NCI-H187 treated with DMSO at 0.1 percent for 48 hours (cell line): ENCODE results near the gene CCL16.
"Not testable (repeated sequence)": the region's sequence is repeated elsewhere in the genome, so short reads cannot be mapped to it uniquely, and the experiment has no call there.

Source experiments
- DNase-seq: peaks from one replicate; lab custom pipeline; 2025; lab: John Stamatoyannopoulos, UW

Gene CCL16

DNA sequence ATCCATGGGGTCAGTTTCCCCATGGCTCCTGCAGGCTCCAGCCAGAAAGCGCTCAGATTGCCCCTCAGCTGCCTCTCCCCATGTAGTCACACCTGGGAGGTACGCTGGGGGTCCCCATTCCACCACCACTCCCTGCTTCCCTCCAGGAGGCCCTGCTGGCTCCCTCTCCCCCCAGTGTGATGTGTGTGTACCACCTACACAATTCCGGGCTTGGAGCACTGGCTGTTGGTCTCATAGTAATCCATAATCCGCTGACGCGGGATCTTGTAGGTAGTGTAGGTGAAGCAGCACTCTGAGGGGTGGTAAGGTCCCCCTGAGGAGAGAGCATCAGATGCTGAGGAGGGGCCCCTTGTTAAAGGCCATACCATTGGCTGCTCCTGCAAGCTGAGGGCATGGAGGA is 2.8 kb upstream of the CCL16 start:
- DNase-seq, result no peak

DNA sequence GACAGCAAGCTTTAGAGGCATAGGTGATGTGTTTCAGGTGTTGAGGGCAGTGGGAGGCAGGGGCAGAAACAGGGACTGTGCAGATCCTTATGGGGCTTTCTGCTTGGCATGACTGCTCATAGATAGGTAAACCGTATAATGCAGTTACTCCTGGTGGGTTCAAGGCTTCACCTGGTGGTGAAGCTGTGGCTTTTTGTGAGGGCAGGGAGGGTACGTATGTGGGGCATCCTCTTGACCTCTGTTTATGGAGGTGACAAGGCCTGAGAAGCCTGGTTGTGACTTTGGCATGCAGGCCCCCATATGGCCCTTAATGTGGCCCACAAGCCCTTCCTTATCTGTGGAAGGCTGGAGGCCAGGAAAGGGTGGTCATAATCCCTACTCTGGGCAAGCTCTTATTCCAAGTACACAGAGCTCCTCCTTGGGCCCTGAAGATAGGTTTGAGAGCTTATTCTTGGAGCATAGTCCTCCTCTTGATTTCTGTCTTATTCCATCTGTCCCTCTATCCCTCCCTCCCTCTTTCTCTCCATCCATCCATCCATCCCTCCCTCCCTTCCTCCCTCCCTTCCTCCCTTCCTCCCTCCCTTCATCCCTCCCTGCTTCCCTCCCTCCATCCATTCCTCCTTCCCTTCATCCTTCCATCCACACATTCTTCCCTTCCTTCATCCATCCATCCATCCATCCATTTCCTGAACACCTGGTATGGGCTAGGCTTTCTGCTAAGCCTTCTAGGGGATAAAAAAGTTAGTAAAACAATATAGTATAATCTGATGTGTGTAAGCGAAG is 1.3 kb upstream of the CCL16 start:
- DNase-seq, result no peak

DNA sequence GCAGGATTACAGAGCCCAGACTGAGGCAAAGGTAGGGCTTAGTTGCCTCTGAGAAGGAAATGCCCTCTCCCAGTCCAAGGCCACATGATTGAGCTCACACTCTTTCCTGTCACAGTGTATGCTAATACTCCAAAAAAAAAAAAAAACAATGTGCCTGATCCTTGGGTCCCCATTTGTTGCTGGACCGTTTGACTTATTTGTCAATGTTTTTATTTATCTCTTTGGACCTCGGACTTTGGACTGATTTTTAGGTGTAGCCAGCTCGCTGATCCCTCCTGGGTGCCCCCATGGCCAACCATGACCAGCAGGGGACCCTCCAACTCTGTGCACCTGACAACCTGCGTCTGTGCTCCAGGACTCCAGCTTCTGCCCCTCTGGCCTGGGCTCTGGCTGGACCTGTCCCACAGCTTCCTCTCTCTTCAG is 622 bp upstream of the CCL16 start:
- DNase-seq, result no peak

DNA sequence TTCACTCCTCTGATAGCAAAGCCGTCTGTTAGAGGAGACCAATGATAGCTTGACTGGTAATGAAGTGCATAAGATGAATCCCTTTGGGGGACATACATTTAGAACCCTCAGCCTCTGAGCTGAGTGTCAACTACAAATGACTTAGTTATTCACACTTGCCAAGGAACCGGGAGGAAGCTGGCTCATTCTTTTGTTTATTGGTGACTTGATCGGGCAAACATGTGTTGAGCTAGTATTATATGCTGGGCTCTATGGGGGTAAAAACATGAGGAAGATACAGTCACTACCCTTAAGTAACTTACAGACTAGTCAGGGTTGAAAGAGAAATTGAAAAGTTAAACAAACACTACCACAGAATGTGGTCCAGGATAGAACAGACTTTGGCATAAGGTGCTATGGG is 3.0 kb downstream of the CCL16 start:
- DNase-seq, result no peak

DNA sequence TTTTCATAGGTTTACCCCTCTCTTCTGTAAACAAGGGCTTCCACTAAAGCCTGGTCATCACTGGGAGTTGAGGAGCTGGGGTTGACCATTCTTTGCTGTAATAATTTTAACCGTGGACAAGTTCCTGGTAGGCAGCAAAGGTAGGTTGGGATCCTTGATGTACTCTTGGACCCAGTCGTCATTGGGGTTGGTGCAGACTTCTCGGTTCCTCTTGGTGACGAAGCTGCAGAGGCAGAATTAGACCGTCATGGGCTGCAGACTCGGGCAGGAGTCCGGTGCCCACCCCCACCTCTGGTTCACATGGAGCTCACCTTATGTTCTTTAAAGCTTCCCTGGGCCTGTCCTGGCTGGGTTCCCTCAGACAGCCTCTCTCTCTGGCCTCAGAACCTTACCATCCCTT is 3.8 kb downstream of the CCL16 start:
- DNase-seq, result no peak

DNA sequence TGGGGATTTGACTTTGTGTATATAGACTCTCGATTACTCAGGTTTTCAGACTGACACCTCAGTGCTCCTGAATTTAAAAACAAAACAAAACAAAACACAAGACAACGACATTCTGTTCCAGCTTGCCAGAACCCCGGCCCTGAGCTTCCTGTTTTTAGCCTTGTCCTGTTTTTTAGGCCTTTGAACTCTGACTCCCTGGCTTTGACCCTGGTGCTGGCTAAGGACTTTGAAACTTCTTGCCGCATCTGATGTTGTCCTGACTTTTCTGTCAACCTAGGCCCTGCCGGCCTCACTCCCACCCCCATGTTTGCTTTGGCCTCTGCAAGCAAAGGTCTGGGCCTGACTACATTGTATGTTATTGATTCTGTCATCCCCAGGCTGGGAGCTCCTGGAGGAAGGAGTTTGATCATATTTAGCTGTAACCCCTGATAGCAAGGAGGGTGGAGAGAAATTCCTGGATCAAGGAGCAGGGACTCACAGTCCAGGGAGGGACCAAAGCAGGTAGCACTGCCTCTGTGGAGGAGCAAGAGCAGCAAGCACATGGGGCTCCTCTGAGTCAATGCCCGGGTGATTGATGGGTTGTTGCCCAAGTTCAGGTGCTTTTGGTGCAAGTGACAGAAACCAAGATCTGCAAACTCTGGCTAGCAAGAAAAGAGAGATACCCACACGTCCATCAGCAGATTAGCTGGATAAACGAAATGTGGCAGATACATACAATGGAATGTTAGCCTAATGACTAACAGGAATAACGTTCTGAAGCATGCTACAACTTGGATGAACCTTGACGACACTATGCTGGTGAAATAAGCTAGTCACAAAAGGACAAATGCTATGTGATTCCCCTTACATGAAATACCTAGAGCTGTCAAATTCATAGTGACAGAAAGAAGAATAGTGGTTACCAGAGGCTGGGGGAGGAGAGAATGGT is 7.7 kb downstream of the CCL16 start:
- DNase-seq, result no peak

DNA sequence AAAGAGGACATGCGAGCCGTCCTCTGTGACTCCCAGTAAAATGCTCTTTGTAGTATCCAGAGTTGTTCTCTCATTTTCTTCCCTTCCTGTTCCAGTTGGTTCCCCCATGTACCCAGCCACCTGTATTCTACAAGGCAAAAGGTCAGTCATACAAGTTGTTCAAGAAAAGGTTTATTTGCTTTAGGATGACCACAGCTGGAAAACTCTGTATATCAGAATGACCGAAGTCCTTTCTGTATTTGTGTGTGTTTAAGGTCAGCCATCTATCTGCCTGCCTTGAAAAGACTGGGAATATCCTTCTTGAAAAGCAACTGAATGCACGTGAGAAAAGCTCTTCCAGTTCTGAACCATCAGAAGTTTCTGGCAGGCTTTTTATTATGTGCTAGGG is 8.4 kb downstream of the CCL16 start:
- DNase-seq, result no peak

DNA sequence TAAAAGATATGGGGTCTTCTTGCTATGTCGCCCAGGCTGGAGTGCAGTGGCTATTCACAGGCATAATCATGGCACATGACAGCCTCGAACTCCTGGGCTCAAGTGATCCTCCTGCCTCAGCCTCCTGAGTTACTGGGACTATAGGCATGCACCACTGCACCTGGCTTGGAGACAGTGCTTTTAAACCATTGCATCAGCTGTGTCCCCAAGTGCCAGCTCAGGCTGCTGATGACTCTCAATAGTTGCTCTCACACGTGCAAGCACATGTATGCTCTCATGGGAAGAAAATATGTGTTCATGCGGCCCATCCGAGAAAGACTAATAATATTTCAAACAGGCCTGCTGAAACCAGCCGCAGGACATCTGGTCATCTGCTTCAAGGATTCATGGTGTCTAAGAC is 8.8 kb downstream of the CCL16 start:
- no peak for DNase-seq

DNA sequence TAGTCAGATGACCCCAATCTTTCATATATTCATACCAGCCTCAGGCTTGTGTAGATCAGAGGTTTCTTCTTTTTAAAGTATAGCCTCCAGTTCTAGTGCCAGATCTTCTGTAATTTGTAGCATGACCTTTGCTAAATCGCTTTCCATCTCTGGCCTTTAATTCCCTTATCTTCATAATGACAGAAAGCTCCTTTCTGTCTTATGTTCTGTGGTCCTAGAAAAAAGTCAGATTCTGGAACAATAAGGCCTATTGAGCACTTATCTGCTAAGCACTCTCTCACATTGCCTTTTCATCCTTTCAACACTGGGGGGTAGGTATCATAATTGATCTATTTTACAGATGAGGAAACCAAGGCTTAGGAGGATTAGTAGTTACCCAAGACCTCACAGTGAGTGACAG is 9.2 kb downstream of the CCL16 start:
- DNase-seq, result no peak

DNA sequence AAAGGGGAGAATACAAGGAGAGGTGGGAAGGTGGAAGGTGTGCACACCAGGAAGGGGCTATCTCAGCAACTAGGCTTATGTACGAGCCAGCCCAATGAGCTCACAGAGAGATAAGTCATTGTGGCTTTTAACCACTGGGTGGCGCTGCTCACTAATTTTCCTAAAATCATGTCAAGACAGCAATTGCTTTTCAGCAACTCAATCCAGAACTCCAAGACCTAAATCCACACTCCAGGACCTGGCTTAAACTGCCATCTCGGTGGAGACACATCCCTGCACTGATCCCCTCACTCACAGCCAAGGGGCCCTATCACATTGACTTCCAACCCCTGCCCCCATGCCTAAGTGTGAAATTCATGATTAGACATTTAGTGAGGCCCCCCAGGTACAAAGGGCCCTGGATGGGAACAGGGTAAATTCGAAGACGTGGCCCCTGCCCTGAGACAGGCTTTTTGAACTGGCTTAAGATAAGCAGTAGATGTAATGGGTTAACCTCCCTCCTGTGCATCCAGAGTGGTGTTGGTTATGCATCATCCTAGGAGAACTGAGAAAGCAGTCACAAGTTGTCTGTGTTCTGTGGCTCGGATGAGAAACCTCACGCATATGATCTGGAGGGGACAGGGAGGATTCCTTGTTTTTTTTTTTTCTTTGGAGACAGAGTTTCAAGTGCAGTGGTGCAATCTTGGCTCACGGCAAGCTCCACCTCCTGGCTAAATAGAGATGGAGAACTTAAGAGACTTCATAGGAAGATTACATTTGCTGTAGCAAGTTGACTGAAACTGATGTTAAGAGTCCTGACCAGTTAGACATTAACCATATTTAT is 11.5 kb downstream of the CCL16 start:
- DNase-seq, result no peak

DNA sequence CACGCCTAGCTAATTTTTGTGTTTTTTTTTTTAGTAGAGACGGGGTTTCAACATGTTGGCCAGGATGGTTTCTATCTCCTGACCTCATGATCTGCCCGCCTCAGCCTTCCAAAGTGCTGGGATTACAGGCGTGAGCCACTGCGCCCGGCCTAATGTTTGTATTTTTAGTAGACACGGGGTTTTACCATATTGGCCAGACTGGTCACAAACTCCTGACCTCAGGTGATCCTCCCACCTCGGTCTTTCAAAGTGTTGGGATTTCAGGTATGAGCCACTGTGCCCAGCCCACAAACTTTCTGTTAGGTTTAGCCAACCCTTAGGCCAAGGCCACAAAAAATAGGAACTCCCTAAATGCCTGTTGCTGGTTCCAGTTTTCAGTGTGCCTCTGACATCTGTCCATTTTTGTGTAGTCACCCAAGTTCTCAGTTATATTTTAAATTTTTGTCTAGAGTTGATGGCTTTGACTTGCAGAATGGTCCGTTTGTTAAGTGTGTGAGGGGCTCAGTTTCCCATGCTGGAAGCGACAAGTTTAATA is 12.7 kb downstream of the CCL16 start:
- no peak for DNase-seq

DNA sequence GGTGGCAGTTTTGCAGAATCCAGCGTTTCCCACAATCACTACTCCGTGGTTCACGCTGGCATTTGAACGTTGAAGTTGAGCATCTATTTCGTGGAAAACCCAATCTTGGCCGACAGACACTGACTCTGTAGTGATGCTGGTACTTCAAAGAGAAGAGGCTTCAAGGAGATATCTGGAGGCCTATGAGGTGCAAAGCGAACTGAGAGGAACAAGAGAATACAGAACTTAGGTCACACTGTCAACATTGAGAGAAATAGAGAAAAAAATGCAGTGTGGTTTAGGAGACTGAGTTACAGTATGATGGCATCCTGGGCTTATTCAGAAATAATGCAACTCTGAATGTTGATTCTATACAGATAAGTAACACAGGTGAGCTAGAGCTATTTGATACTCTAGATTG is 16.0 kb downstream of the CCL16 start:
- no peak for DNase-seq

DNA sequence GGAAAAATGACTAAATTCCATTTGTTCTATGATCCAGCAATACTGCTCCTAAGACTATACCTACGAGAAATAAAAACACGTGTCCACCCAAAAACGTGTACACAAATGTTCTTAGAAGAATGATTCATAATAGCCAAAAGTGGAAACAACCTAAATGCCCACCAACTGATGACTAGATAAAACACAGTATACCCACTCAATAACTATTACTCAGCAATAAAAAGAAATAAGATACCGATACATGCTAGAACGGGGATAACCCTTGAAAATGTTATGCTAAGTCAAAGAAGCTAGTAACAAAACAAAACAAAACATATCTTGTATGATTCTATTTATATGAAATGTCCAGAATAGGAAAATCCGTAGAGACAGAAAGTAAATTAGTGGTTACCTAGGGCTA is 17.6 kb downstream of the CCL16 start:
- no peak for DNase-seq

DNA sequence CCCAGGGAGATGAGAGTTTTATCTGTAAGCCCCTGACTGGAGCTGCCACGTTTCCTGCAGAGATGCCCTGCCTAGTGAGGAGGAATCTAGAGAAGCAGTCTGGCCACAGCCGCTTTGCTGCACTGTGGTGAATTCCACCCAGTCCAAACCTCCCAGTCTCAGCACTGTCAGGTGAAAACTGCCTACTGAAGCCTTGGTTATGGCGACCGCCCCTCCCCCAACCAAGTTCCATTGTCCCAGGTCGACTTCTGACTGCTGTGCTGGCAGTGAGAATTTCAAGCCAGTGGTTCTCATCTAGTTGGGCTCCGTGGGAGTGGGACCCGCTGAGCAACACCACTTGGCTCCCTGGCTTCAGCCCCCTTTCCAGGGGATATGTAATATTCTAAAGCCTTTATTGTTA is 27.6 kb downstream of the CCL16 start:
- DNase-seq, result no peak

DNA sequence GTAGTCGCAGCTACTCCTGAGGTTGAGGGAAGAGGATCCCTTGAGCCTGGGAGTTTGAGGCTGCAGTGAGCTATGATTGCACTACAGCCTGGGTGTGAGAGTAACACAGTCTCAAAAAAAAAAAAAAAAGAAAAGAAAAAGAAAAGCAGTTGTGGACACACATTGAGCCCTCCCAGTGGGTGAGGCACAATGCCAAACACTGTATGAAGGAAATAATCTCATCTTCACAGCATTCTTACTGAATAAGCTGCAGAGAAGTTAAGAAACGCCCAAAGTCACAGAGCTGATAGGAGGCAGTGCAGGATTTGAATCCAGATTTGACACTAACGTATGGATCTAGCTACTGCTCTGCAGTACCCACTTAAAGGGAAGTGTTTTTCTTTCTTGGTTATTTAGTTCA is 31.9 kb downstream of the CCL16 start:
- DNase-seq, result no peak

DNA sequence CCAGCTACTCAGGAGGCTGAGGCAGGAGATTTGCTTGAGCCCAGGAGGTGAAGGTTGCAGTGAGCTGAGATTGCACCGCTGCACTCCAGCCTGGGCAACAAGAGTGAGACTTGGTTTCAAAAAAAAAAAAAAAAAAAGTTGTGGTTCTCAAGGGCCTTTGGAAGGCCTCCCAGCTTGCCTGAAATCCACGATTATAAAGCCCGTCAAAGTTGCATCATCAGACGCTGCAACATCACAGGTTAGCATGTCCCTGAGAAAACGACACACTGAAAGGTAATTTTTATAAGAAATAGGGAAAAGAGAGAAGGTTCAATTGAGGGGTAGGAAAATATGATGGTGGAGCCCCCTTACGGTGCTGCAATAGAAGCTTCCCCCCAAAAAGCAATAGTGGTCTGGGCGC is 33.2 kb downstream of the CCL16 start:
- no peak for DNase-seq

DNA sequence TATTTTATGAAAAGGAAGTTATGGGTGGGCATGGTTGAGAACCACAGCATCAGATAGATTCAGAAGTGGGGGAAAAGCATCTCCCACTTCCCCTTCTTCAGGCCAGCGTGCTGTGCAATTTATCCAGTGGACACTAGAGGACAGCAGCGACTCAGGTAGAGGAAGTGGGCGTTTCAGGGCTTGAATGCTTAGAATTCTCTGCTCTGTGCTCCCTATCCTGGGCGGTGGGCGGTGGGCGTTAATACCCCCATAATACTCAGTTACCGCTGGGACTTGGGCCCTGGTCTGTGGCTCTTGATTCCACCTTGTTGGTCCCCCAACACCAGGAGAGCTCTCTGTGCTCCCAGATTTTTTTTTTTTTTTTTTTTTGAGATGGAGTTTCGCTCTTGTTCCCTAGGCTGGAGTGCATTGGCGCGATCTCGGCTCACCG is 34.1 kb downstream of the CCL16 start:
- DNase-seq, result no peak

DNA sequence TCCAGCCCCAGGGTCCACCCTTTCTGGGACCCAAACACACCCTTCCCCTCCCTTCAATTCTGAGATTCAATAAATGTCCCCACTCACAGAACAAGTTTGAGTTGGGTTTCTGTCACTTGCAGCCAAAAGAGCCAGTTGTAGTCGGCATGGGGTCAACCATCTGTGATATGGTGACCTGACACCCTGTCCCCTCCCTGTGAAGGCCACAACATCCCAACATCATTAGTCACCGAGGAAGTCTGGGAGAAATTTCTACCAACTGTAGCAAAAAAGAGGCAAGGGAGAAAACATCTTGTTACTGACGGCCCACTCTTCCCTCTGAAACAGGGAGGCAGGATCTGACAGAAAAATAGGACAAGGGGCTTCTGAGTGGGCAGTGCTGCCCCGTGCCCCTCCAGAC is 37.1 kb downstream of the CCL16 start:
- DNase-seq, result no peak

DNA sequence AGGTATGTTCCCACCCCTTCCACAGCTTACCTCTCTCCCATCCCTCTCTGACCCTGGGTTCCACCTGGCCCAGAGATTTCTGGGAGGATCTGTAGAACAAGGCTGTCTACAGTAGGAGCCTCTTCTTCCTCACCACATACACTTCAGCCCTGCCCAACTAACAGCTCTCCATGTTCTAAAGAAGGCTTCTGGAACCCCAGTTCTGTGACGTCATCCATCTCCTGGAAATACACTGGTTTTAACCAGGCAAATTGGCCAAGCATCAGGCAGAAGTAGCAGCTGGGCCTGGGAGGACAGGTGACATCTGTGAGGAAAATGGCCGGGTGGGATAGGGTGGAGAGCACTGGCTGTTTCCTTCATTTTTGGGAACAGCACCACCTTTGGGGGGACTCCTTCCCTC is 37.8 kb downstream of the CCL16 start, which contains the start of gene LYZL6:
Gene LYZL6, minus strand, starts transcription at position 177 of the 400 bp plus-strand sequence. CDS start 4,357 bp downstream, outside the sequence.
- DNase-seq, result no peak

DNA sequence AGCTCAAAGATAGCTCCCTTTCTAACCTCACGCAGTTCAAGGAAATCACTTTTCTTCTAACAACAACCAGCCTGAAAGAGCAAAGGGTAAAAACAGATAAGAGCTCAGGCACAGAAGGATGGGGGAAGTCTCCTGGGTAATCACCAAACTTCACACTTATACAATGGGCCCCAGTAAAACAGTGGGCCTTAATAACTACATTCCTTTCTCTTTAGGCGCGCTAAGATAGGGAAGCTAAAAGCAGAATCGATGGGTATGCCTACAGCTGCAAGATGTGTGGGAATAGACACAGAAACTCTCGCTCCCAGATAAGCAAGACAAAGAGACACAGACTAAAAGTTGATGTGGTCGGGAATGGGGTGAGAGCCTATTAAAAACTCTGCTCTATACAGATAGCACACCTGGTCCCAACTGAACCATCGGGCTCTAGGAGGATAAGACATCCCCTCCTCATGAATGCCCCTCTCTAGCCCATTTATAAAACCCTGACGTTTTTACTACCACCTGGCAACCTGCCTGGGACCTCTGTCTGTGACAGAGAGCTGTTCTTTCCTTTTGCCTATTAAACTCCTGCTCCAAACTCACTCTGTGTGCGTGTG is 38.6 kb downstream of the CCL16 start:
- no peak for DNase-seq

DNA sequence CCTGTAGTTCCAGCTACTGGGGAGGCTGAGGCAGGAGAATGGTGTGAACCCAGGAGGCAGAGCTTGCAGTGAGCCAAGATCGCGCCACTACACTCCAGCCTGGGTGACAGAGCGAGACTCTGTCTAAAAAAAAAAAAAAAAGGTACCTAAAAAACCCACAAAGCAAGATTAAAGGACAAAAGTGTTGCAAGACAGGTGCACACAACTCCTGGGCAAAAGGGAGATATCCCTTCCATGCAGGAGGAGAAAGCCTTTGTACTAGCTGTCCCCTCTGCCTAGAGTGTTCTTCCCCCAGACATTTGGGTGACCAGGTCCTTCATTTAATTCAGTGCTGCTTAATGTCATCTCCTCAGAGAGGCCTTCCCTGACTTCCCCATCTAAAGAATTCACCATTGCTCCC is 42.8 kb downstream of the CCL16 start:
- not testable (repeated sequence) for DNase-seq

DNA sequence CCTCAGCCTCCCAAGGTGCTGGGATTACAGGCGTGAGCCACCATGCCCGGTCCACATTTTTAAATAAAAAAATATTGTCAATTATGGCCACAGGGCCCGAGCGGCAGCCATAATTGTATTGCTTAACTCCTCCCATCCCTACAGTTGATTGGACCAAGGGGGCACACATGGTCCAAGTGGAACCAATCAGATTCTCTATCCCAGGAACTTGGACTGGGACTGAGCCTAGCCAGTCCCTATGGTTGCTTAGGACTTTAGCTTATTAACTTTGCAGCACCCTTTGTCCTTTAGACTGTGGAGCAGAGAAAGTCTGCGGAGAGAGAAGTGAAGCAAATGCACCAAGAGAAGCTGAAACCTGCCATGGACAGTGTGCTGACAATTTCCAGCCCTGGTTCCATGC is 45.2 kb downstream of the CCL16 start:
- DNase-seq, result no peak
